ELR (cell line): ENCODE data around the gene MRPL24.
"Not testable (repeated sequence)": the region's sequence is repeated elsewhere in the genome, so short reads cannot be mapped to it uniquely, and the experiment has no call there.

Experiments
- DNase-seq: peaks from one replicate; pipeline ENCODE4 v3.0.0-alpha.2; 2015; ENCODE audit warnings: low read depth

The MRPL24 gene

DNA sequence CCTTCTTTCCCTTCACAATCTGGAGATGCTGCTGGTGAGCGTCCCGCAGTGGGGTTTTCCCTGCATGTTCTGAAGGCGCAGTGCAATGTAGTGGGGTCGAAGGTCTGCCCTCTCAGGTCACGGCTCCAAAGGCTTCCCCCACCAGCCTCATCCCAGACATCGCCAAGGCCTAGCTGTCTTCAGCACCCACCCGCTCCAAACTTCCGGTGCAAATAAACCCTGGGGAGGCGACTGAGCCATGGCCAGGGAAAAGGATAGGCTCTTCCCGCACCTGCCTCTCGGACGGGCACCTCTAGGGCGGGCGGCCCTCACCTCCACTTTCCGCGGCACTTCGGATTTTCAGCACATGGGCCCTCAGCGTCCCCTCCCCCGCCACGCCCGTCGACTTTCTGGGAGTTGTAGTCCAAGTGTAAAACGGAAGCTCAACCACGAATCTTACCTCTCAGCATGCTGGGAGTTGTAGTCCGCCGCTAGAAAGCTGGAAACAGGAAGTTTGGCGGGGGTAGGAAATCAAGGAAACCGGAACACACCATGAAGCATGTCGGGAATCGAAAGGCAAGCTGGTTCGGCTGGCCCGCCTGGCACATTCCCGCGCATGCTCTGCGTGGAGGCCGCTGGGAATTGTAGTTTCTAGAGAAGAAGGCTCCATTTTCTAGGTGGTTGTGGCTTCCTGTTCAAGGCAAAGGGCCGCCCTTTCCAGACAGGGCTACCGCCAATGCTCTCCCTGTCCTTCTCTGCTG, at the start of gene MRPL24:
Gene MRPL24 (minus strand): TSS at position 348 of the 740 bp plus-strand sequence. CDS start 2,384 bp downstream, outside the sequence.
- peak; percentile 100 for DNase-seq

DNA sequence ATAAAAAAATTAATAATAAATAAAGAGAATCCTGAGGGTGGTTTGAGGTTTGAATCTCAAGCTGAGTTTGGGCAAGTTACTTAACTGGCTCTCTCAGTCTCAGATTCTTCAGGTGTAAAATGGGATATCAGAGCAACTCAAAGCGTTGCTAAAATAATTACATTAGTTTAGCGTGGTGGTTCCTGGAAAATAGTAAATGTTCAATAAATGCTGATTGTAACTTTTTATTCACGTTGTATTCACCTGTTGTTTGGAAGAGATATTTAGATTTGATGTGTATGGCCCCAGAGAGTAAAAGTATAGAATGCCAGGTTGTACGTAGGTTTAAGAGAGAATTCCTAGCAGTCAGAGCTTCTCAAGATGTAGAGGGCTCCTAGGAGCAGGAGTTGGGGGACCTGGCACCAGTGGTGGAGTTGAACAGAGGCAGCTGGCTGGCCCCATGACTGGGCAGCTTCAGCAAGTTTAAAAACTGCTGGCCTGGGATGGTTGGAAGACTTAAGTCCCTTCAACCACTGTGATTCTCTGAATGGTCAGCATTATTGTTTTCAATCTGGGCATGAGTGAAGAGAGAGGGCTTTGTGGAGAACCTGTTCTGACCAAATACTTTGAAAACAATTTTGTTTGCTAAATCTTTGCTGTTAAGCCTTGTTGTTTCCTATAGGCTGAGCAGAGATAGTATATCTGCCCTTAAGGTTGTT, 48.9 kb upstream of the MRPL24 start:
- DNase-seq, result no peak

DNA sequence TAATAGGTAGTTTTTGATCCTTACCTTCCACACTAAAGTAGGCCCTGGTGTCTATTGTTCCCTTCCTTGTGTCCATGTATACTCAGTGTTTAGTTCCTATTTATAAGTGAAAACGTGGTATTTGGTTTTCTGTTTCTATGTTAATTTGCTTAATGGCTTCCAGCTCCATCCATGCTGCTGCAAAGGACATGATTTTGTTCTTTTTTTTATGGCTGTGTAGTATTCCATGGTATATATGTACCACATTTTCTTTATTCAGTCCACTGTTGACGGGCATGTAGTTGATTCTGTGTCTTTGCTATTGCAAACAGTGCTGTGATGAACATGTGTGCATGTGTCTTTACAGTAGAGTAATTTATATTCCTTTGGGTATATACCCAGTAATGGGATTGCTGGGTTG, 47.2 kb upstream of the MRPL24 start:
- DNase-seq, result no peak

DNA sequence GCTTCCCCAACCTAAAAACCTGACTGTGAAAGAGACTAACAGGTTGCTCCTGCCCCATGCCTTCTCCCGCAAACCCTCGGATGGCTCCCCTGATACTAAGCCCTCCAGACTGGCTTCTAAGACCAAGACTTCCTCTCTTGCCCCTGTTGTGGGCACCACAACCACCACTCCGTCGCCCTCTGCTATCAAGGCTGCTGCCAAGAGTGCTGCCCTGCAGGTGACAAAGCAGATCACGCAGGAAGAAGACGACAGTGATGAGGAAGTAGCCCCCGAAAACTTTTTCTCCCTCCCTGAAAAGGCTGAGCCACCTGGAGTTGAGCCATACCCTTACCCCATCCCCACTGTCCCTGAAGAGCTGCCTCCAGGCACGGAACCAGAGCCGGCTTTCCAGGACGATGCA, 45.8 kb upstream of the MRPL24 start:
- no peak for DNase-seq

DNA sequence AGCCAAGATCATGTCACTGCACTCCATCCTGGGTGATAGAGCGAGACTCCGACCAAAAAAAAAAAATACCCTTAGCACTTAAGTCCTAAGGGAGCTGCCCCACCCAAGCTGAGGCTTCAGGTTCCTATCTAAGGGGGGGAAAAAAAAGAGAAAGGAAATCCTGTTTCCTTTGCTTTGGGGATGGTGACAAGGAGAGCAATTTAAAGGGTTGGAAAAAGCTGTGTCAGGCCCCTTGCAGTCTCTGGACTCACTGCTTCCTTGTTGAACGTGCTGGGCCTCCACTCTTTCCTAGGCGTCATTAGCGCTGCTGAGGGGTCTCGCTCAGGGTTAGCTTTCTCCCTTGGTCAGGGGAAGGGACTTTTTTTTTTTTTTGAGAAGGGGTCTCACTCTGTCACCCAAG, 44.6 kb upstream of the MRPL24 start:
- no peak for DNase-seq

DNA sequence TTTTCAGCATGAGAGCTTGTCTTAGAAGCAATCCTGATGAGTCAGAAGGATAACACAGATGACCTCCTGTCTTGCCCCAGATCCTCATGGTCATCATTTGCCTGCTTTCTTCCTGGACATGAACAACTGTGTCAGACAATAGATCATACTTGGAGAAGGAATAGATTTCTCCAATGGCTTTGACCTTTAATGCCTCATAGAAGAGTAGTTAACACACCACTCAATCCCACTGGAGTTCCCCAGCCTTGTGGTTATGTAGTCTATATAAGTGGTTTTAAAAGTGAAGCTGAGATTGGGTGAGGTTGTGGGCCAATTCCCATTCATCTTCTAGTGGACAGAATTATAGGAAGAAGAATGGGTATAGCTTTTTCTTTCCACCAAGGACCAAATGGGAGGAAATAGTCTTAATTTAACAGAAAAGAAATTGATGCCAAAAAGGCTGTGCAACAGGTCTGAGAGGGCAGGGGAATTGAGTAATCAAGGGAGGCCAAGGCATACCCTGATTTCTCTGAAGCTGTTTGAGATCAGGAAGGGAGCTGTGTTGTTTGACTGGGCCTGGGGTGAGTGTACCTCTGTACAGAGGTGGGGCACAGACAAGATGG, 40.8 kb upstream of the MRPL24 start:
- DNase-seq, result peak; percentile 63

DNA sequence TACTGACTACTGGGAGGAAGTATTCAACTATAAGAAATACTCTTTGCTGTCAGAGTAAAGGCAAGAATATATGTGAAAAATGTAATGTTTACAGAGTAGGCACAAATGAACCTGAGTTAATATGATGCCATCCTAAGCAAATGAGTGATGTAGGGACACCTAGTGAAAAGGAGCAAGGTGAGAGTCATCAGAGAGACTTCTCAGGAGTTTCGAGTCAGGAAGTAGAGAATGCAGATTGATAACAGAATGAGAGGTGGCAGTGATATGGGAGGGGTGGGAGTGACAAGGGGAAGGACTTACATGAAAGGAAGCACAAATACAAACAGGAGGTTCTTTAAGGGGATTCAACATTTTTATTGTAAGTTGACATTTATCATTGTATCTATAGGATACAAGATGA, 36.7 kb upstream of the MRPL24 start:
- DNase-seq, result no peak

DNA sequence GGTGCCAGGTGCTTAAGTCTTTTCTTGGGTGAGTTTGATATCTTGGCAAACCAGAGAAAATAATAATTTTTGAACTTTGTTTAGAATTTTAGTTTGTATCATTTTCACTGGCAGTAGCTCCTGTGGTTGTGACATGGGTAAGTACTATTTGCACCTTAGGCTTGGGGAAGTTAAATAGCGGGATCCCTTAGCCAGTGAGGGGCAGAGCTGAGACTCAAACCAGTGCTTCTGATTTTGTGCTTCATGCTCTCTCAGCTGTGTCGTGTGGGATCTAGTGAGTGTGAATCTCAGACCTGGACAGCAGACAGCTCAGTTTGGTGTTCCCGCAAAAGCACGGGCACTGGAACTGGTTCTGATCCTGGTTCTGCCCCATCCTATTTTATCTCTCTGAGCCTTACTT, 36.1 kb upstream of the MRPL24 start:
- no peak for DNase-seq

DNA sequence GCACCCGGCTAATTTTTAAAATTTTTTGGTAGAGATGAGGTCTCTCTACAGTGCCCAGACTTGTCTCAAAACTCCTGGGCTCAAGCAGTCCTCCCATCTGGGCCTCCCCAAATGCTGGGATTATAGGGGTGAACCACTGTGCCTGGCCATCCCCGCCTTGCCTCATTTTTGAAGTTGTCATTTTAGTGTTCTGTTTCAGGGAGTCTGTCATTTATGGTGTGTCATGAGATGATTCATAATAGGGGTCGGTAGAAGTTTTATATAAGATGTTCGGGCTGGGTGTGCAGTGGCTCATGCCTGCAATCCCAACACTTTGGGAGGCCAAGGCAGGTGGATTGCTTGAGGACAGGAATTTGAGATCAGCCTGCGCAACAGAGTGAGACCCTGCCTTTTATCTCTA, 34.9 kb upstream of the MRPL24 start:
- peak; percentile 54 for DNase-seq

DNA sequence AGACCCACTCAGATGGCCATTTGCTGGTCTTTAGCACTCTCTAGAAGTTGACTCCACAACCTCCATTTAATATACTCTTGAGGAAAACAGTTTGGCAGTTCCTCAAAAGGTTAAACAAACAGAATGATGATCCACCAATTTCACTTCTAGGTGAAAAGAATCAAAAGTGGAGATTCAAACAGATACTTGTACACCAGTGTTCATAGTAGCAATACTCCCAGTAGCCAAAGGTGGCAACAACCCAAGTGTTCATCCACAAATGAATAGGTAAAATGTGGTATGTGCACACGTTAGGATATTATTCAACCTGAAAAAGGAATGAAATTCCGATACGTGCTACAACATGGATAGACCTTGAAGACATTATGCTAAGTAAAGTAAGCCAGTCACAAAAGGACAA, 32.7 kb upstream of the MRPL24 start:
- peak; percentile 33 for DNase-seq

DNA sequence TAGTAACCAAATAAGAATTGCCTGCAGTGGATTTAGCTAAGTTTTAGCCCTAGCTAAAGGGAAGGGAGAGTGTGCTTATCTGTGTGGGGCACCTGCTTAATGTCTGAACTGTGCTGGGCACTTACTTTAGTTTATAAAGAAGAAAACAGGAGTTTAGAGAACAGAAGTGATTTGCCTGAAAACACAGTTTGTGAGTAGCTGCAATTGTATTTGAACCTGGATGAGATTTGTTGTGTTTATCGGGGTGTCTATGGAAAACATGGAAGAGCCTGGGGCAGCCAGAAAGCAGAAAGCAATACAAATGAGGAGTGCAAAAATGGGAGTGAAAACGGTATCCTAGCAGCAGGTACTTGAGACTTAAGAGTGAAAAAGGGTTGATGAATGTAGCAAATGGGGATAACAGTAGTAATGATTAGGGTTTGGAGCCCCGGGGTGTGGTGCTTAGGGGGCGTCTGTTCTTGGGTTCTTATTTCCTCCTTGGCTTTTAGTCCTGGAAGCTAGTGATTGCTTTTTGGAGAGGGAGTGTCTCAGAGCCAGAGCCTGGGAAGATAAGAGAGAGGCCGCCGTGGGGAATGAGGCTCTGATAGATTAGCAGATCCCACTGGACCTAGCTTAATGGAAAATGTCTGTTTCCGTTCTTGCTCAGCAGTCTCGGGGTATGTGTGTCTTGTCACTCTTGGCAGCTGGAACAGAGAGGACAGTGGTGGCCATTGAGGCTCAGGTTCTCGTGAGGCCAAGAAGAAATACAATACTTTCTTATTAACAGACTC, 32.0 kb upstream of the MRPL24 start:
- no peak for DNase-seq

DNA sequence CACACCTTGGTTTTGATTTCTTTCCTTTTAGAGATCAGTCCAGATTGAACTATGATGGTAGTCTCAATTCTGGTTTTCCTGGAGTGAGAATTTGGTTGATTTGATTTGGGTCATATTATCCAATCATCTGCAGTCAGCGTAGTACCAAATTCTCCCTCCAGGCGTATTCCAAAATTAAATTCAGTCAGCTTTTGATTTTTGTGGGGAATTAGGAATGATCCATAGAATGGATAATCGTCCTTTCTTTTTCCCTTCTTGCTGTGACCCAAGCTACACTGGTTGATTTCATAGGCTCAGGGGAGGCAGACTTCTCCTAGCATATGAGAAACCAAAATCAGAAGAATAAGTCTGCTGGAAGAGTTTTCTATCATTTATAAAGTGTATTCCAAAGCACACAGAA, 31.3 kb upstream of the MRPL24 start:
- DNase-seq, result no peak

DNA sequence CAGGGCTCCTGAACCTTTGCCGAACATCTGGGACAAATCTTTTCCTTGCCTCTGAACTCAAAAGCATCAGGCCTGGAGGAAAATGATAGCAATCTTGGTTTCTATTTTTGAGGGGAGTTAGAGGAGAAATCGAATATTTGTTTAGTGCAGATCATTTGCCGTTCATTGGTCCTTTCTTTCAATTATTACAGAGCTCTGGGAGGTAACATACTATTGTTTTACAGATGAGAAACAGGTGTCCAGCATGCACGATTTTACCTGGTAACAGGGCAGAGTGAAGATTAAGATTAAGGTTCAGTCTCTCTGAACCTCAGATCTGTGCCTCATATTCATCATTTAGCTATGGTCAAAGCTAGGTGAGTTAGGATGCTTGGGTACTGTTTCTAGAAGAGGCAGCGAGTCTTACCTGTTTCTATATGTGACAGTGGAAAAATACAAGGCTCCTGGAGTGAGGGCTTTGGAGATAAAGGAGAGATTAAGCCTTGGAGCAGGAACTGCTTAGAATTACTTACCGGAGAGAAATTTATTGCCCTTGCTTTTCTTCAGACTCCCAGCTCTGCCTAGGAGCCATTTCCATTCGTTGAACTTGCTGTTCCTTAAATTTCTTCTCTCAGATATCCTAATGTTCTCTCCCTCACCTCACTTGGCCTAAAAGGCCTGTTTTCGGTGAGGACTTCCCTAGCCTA, 27.9 kb upstream of the MRPL24 start:
- DNase-seq, result no peak

DNA sequence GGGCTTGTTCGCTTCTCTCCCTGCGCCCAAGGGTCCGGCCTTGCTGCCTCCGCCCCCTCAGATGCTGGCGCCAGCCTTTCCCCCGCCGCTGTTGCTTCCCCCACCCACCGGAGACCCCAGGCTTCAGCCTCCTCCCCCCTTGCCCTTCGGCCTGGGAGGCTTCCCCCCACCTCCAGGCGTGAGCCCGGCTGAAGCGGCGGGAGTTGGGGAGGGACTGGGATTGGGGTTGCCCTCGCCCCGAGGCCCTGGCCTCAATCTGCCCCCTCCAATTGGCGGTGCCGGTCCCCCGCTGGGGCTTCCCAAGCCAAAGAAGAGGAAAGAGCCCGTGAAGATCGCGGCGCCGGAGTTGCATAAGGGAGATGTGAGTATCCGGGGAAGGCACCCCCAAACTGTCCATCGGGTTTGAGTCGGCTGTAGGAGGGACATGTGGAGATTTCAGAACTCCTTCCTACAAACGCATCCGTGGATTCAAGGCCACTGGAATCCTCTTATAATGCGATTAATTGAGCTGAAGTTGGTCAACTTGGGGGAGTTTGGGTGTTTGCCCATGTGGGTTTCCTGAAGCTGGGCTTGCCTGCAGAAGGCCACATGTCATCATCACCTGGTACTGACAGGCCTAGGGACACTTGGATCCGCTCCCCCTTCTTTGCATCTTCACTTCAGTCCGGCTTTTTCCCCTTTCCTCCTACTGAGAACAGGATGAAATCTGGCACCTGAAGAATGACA, 27.2 kb upstream of the MRPL24 start:
- DNase-seq, result peak; percentile 51

DNA sequence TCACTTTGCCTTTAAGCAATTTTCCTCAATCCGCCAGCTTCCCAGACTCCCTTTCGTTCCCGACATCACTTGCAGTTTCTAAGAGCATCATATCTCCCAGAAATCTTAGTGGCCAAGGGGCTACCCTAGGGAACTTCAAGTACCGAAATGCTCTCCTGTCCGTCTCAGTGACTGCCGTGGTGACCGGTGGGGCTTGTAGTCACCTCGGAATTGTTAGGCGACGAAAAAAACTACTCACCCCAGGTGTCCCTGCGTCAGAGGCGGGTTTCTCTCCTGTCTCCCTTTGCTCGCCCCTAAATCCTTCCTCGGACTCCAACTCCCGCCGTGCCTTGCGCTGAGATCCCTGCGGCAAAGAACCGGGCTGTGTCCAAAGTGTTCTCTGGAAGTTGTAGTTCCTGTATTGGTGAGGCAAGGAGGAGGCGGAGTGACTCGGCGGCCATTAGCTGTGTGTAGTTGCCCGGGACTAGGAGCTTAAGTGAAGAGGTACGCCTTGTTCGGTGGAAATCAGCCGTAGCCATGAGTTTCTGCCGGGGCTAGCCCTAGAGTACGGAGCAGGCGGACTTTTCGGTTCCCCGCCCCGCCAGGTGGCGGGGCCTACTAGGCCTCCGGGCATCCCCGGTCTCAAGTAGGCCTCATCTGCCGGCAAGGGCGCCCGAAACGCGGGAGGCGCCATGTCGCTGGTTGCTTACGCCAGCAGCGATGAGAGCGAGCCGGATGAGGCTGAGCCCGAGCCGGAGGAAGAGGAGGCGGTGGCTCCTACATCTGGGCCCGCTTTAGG, 26.4 kb upstream of the MRPL24 start, which contains the start of gene PRCC:
Gene PRCC (plus strand): TSS at position 435 of the 778 bp plus-strand sequence. CDS start 237 bp downstream, at position 672.
- peak; percentile 99 for DNase-seq

DNA sequence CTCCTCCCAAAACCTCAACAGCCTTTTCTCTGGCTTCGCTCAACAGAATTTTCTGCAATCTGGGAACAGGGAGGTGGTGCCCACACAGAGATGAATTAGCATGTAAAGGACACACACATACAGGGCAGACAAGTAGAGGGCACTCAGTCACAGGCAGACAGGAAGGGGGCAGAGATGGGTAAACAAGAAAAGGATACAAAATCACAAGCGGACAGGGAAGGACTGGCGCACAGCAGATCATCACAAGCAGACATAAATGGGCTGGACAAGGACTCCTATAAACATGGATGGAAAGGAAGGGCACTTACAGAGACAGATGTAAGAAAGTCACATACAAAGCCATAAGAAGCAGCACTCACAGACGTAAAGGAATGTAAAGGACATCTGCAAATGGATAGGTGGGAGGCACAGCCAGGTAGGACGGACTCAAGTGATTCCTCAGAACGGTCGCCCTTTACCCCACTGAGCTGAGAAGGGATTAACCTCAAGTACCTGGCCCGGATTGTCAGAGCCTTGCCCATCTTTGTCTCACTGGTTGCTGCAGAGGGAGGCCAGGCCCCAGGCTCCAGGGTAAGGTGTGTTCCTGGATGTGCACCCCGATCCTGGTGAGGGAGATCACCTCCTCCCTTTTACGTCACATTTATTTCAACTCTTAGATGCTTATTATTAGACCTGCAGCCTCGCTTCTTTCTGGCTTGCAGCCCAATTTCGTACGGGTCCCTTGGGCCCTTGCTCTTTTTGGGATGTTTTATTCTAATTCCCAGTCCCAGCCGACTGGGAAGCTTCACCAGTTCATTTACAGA, 25.6 kb upstream of the MRPL24 start:
- peak; percentile 24 for DNase-seq

DNA sequence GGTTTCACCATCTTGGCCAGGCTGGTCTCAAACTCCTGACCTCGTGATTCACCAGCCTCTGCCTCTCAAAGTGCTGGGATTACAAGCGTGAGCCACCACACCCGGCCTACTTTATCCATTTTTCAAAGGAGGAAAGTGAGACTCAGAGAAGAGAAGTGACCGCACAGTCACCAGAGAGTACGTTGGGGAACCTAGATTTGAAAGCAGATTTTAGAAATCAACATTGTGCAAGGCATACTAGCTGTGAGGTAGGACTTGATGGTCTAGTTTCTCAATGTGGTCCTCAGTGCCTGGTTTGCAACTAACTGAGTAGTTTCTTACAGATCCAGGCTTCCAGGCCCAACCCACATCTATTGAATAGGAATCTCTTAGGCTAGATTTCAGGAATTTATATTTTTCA, 24.8 kb upstream of the MRPL24 start:
- no peak for DNase-seq

DNA sequence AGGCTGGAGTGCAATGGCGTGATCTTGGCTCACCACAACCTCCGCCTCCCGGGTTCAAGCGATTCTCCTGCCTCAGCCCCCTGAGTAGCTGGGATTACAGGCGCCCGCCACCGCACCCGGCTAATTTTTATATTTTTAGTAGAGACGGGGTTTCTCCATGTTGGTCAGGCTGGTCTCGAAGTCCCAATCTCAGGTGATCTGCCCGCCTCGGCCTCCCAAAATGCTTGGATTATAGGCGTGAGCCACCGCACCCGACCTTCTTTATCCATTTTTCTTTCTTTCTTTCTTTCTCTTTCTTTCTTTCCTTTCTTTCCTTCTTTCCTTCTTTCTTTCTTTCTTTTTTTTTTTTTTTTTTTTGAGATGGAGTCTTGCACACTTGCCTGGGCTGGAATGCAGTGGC, 24.2 kb upstream of the MRPL24 start:
- not testable (repeated sequence) for DNase-seq

DNA sequence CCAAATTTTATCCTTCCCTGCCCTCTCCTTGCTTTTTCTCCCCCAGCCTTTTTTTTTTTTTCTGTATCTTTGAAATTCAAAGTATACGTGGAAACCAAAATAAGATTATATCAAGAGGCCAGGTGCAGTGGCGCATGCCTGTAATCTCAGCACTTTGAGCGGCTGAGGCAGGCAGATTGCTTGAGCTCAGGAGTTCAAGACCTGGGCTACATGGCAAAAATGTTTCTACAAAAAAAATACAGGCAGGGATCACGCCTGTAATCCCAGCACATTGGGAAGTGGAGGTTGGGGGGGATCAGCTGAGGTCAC, 19.9 kb upstream of the MRPL24 start:
- no peak for DNase-seq
